DMS114 treated with DMSO at 0.1 percent for 48 hours (cell line): ENCODE results near the gene DPM3.
"Not testable (repeated sequence)": the region's sequence is repeated elsewhere in the genome, so short reads cannot be mapped to it uniquely, and the experiment has no call there.

ENCODE experiments used
- DNase-seq: peaks from one replicate; lab custom pipeline; 2025; ENCODE audit not compliant: unreplicated experiment; lab: John Stamatoyannopoulos, UW

The DPM3 gene

GRCh38 chr1:155175927-155176371 is 35.6 kb upstream of the DPM3 start:
- DNase-seq = no peak

- no peak for DNase-seq
Measured at GRCh38 chr1:155175281-155175926, 35.1 kb upstream of the DPM3 start.

GRCh38 chr1:155174324-155175280 is 34.3 kb upstream of the DPM3 start:
- DNase-seq = no peak

- peak; percentile 84 for DNase-seq
Measured at GRCh38 chr1:155173478-155174323, 33.4 kb upstream of the DPM3 start, which contains the start of gene TRIM46. TSS of gene TRIM46 (plus strand) at chr1:155173849. CDS start at chr1:155173967, 118 bp downstream.

- DNase-seq = peak; percentile 97
Measured at GRCh38 chr1:155172732-155173477, 32.6 kb upstream of the DPM3 start, which contains the start of gene KRTCAP2. TSS of gene KRTCAP2 (minus strand) at chr1:155173304. CDS start at chr1:155173224, 80 bp downstream.

GRCh38 chr1:155171836-155172731 is 31.8 kb upstream of the DPM3 start:
- DNase-seq = no peak

GRCh38 chr1:155170806-155171205 is 30.5 kb upstream of the DPM3 start:
- DNase-seq = no peak

- no peak for DNase-seq
Measured at GRCh38 chr1:155170101-155170785, 29.9 kb upstream of the DPM3 start.

- DNase-seq = no peak
Measured at GRCh38 chr1:155169541-155169940, 29.2 kb upstream of the DPM3 start.

- DNase-seq = no peak
Measured at GRCh38 chr1:155168456-155169210, 28.3 kb upstream of the DPM3 start.

GRCh38 chr1:155168105-155168445 is 27.7 kb upstream of the DPM3 start:
- DNase-seq = not testable (repeated sequence)

- DNase-seq = peak; percentile 82
Measured at GRCh38 chr1:155167166-155168104, 27.1 kb upstream of the DPM3 start.

GRCh38 chr1:155166471-155167165 is 26.3 kb upstream of the DPM3 start:
- DNase-seq = no peak

- no peak for DNase-seq
Measured at GRCh38 chr1:155166051-155166470, 25.7 kb upstream of the DPM3 start.

GRCh38 chr1:155164625-155165024 is 24.3 kb upstream of the DPM3 start:
- not testable (repeated sequence) for DNase-seq

GRCh38 chr1:155163785-155164184 is 23.5 kb upstream of the DPM3 start:
- DNase-seq = not testable (repeated sequence)
